Type B pancreatic cell (in vitro differentiated cells): ENCODE data around the gene DNM2. TPM values are rescaled to one million over a fixed set of nuclear protein-coding genes. Genes with fewer than 3 reads are reported as not detected.

Source experiments
- DNase-seq: peaks from one replicate; pipeline ENCODE4 v3.0.0; 2021; ENCODE audit warnings: mixed read lengths; ENCODE audit not compliant: unreplicated experiment; ENCODE audit errors: extremely low spot score
- H3K27ac Mint-ChIP-seq: 2 replicates; pipeline ENCODE4 v1.8.0; 2021; ENCODE audit warnings: mild to moderate bottlenecking, mixed read lengths
- H3K27me3 Mint-ChIP-seq: 2 replicates; pipeline ENCODE4 v1.8.0; 2021; ENCODE audit warnings: mixed read lengths
- H3K36me3 Mint-ChIP-seq: 2 replicates; pipeline ENCODE4 v1.8.0; 2021; ENCODE audit warnings: mixed read lengths
- H3K4me1 Mint-ChIP-seq: one replicate; pipeline ENCODE4 v1.8.0; 2021; ENCODE audit warnings: mixed read lengths; ENCODE audit not compliant: unreplicated experiment
- H3K4me3 Mint-ChIP-seq: 2 replicates; pipeline ENCODE4 v1.8.0; 2021; ENCODE audit warnings: mild to moderate bottlenecking, mixed read lengths
- H3K9me3 Mint-ChIP-seq: 2 replicates; pipeline ENCODE4 v1.8.0; 2021; ENCODE audit warnings: mixed read lengths
- CTCF ChIP-seq: fragments of 200-600 bp; sonication (generic); conservative IDR thresholded peaks from 2 replicates; pipeline ENCODE4 v1.5.0; 2021; ENCODE audit warnings: antibody characterized with exemption, mild to moderate bottlenecking
- total RNA-seq: library from RNA; stranded (reverse); gene quantifications from 2 replicates; pipeline ENCODE4 v1.2.1, GENCODE V29; 2021; ENCODE audit warnings: low replicate concordance

DNM2 gene
- total RNA-seq, 1 donor from 2014 or later = 119 TPM

GRCh38 chr19:10764340-10764894, 46.5 kb downstream of the DNM2 start:
- peak overlapping the region; percentile 66 for H3K27ac Mint-ChIP-seq
- DNase-seq = no peak
- H3K4me3 Mint-ChIP-seq = no peak overlapping the region

GRCh38 chr19:10766049-10766623, 48.3 kb downstream of the DNM2 start:
- Mint-ChIP-seq H3K9me3 (no peaks in the 10 kb centered on the region), H3K4me3 (no peak overlapping the region), H3K27ac (no peak overlapping the region)

More at GRCh38 chr19:10764340-10764894, 46.5 kb downstream of the DNM2 start:
- no peaks in the 10 kb centered on the region for H3K9me3 Mint-ChIP-seq
- H3K27me3 Mint-ChIP-seq = no peaks in the 10 kb centered on the region
- peaks cover 9% of the 10 kb centered on the region for H3K4me1 Mint-ChIP-seq
- H3K36me3 Mint-ChIP-seq = peaks cover 6% of the 10 kb centered on the region
- no peak for TF ChIP-seq CTCF

GRCh38 chr19:10766671-10767201, 48.9 kb downstream of the DNM2 start:
- TF ChIP-seq CTCF = no peak
- H3K36me3 Mint-ChIP-seq = peaks cover 6% of the 10 kb centered on the region

More at GRCh38 chr19:10766049-10766623, 48.3 kb downstream of the DNM2 start:
- Mint-ChIP-seq H3K36me3 (peaks cover 6% of the 10 kb centered on the region), H3K4me1 (peaks cover 7% of the 10 kb centered on the region), H3K27me3 (no peaks in the 10 kb centered on the region)
- no peak for TF ChIP-seq CTCF
- DNase-seq = no peak

GRCh38 chr19:10767726-10768125, 49.8 kb downstream of the DNM2 start:
- no peak overlapping the region for H3K4me3 Mint-ChIP-seq
- no peaks in the 10 kb centered on the region for H3K9me3 Mint-ChIP-seq
- no peaks in the 10 kb centered on the region for H3K27me3 Mint-ChIP-seq
- peak overlapping the region; percentile 58 for H3K27ac Mint-ChIP-seq
- peaks cover 7% of the 10 kb centered on the region for H3K4me1 Mint-ChIP-seq
- no peak for TF ChIP-seq CTCF
- peaks cover 6% of the 10 kb centered on the region for H3K36me3 Mint-ChIP-seq
- no peak for DNase-seq

More at GRCh38 chr19:10766671-10767201, 48.9 kb downstream of the DNM2 start:
- Mint-ChIP-seq H3K27ac (peak overlapping the region; percentile 59), H3K27me3 (no peaks in the 10 kb centered on the region), H3K4me1 (peaks cover 7% of the 10 kb centered on the region), H3K4me3 (no peak overlapping the region), H3K9me3 (no peaks in the 10 kb centered on the region)
- no peak for DNase-seq

GRCh38 chr19:10768369-10768768, 50.5 kb downstream of the DNM2 start:
- no peak overlapping the region for H3K4me3 Mint-ChIP-seq
- no peaks in the 10 kb centered on the region for H3K9me3 Mint-ChIP-seq
- no peak overlapping the region for H3K27ac Mint-ChIP-seq
- DNase-seq = no peak
- no peak for TF ChIP-seq CTCF
- H3K4me1 Mint-ChIP-seq = peaks cover 7% of the 10 kb centered on the region
- H3K36me3 Mint-ChIP-seq = peaks cover 6% of the 10 kb centered on the region
- H3K27me3 Mint-ChIP-seq = no peaks in the 10 kb centered on the region
